Iris pigment epithelial cell (primary cell): ENCODE measurements around the gene TMTC1.

Experiments
- DNase-seq: peaks from one replicate; pipeline ENCODE4 v3.0.0-alpha.2; 2011; ENCODE audit warnings: low read depth

Gene TMTC1

GRCh38 chr12:29709496-29710040 lies 74.2 kb downstream of the TMTC1 start:
- no peak for DNase-seq

GRCh38 chr12:29709054-29709453 lies 74.7 kb downstream of the TMTC1 start:
- peak; percentile 28 for DNase-seq

- DNase-seq: peak; percentile 20
These were observed 75.9 kb downstream of the TMTC1 start for GRCh38 chr12:29707846-29708245.

- no peak for DNase-seq
These were observed 77.4 kb downstream of the TMTC1 start for GRCh38 chr12:29706311-29706710.

GRCh38 chr12:29703528-29703927 lies 80.2 kb downstream of the TMTC1 start:
- DNase-seq: no peak

- no peak for DNase-seq
These were observed 80.8 kb downstream of the TMTC1 start for GRCh38 chr12:29702972-29703371.

- DNase-seq: no peak
These were observed 81.5 kb downstream of the TMTC1 start for GRCh38 chr12:29702222-29702621.

- DNase-seq: no peak
These were observed 82.8 kb downstream of the TMTC1 start for GRCh38 chr12:29700761-29701481.

GRCh38 chr12:29698756-29699155 lies 85.0 kb downstream of the TMTC1 start:
- DNase-seq: no peak

- DNase-seq: no peak
These were observed 87.9 kb downstream of the TMTC1 start for GRCh38 chr12:29695800-29696199.

- no peak for DNase-seq
These were observed 88.7 kb downstream of the TMTC1 start for GRCh38 chr12:29695026-29695425.

- DNase-seq: no peak
These were observed 89.7 kb downstream of the TMTC1 start for GRCh38 chr12:29694002-29694401.

- DNase-seq: no peak
These were observed 91.5 kb downstream of the TMTC1 start for GRCh38 chr12:29692237-29692636.

GRCh38 chr12:29691161-29691854 lies 92.4 kb downstream of the TMTC1 start:
- no peak for DNase-seq

- DNase-seq: no peak
These were observed 93.0 kb downstream of the TMTC1 start for GRCh38 chr12:29690728-29691127.

- no peak for DNase-seq
These were observed 94.8 kb downstream of the TMTC1 start for GRCh38 chr12:29688914-29689313.

- peak; percentile 18 for DNase-seq
These were observed 101.7 kb downstream of the TMTC1 start for GRCh38 chr12:29682088-29682487.

- no peak for DNase-seq
These were observed 102.4 kb downstream of the TMTC1 start for GRCh38 chr12:29681370-29681769.

GRCh38 chr12:29676676-29677075 lies 107.1 kb downstream of the TMTC1 start:
- no peak for DNase-seq

GRCh38 chr12:29674463-29674862 lies 109.3 kb downstream of the TMTC1 start:
- DNase-seq: no peak

GRCh38 chr12:29673346-29673745 lies 110.4 kb downstream of the TMTC1 start:
- DNase-seq: peak; percentile 64

GRCh38 chr12:29672580-29672979 lies 111.2 kb downstream of the TMTC1 start:
- no peak for DNase-seq

GRCh38 chr12:29671742-29672141 lies 112.0 kb downstream of the TMTC1 start:
- no peak for DNase-seq
